ENCODE results near the gene NSUN6. TPM values are rescaled to one million over a fixed set of nuclear protein-coding genes. Genes with fewer than 3 reads are reported as not detected.

Gene NSUN6
- total RNA-seq, 2 experiments from 2014 or later, result 20.7 to 21.3 TPM

GRCh38 chr10:18582803-18583202, 68.6 kb downstream of the NSUN6 start:
- peak; percentile 78 for ATAC-seq
- peak; percentile 62 for DNase-seq
- POLR2A ChIA-PET, result no interaction called here

GRCh38 chr10:18577823-18578685, 73.3 kb downstream of the NSUN6 start:
- intact Hi-C loops (cut with micrococcal nuclease), result no loop called here
- TF ChIP-seq CTCF (IDR thresholded peaks at IDR 0.05), result no peak
- ChIA-PET CTCF (no interaction called here), POLR2A (no interaction called here)
- Mint-ChIP-seq H3K4me3 (no peak overlapping the region), H3K27me3 (no peaks in the 10 kb centered on the region), H3K4me1 (ENCODE audit: low read depth) (peaks cover 7% of the 10 kb centered on the region), H3K9me3 (peaks cover 7% of the 10 kb centered on the region), H3K27ac (no peak overlapping the region), H3K36me3 (ENCODE audit: low read depth) (peaks cover 82% of the 10 kb centered on the region)
- DNase-seq (no peak), ATAC-seq (no peak)

More at GRCh38 chr10:18582803-18583202, 68.6 kb downstream of the NSUN6 start:
- H3K27ac Mint-ChIP-seq, result peak overlapping the region; percentile 23
- CTCF ChIA-PET, result no interaction called here
- H3K9me3 Mint-ChIP-seq, result peaks cover 2% of the 10 kb centered on the region
- H3K4me1 Mint-ChIP-seq (ENCODE audit: low read depth), result peaks cover 16% of the 10 kb centered on the region
- no peak for TF ChIP-seq CTCF (IDR thresholded peaks at IDR 0.05)
- H3K36me3 Mint-ChIP-seq (ENCODE audit: low read depth), result peaks cover 83% of the 10 kb centered on the region
- H3K4me3 Mint-ChIP-seq, result no peak overlapping the region
- intact Hi-C loops (cut with micrococcal nuclease), result no loop called here
- no peaks in the 10 kb centered on the region for H3K27me3 Mint-ChIP-seq

- H3K9me3 Mint-ChIP-seq, result peaks cover 7% of the 10 kb centered on the region
- no peak overlapping the region for H3K27ac Mint-ChIP-seq
- intact Hi-C loops (cut with micrococcal nuclease), result no loop called here
- ChIA-PET POLR2A (no interaction called here), CTCF (no interaction called here)
- DNase-seq, result no peak
- ATAC-seq, result no peak
- no peaks in the 10 kb centered on the region for H3K4me1 Mint-ChIP-seq (ENCODE audit: low read depth)
- peaks cover 67% of the 10 kb centered on the region for H3K36me3 Mint-ChIP-seq (ENCODE audit: low read depth)
- TF ChIP-seq CTCF (IDR thresholded peaks at IDR 0.05), result no peak
- no peaks in the 10 kb centered on the region for H3K27me3 Mint-ChIP-seq
- H3K4me3 Mint-ChIP-seq, result no peak overlapping the region
Observed at GRCh38 chr10:18576586-18576985, 74.8 kb downstream of the NSUN6 start.

- ChIA-PET CTCF (no interaction called here), POLR2A (no interaction called here)
- DNase-seq (no peak), ATAC-seq (no peak)
- H3K36me3 Mint-ChIP-seq (ENCODE audit: low read depth), result peaks cover 36% of the 10 kb centered on the region
- H3K27ac Mint-ChIP-seq, result no peak overlapping the region
- no peak overlapping the region for H3K4me3 Mint-ChIP-seq
- H3K9me3 Mint-ChIP-seq, result peaks cover 6% of the 10 kb centered on the region
- peak; percentile 2 for TF ChIP-seq CTCF (IDR thresholded peaks at IDR 0.05)
- H3K27me3 Mint-ChIP-seq, result no peaks in the 10 kb centered on the region
- intact Hi-C loops (cut with micrococcal nuclease), result no loop called here
- H3K4me1 Mint-ChIP-seq (ENCODE audit: low read depth), result no peaks in the 10 kb centered on the region
Observed at GRCh38 chr10:18572959-18573561, 78.3 kb downstream of the NSUN6 start.

- TF ChIP-seq CTCF (IDR thresholded peaks at IDR 0.05), result no peak
- no peaks in the 10 kb centered on the region for H3K4me1 Mint-ChIP-seq (ENCODE audit: low read depth)
- ChIA-PET POLR2A (no interaction called here), CTCF (no interaction called here)
- H3K27me3 Mint-ChIP-seq, result no peaks in the 10 kb centered on the region
- intact Hi-C loops (cut with micrococcal nuclease), result no loop called here
- DNase-seq, result no peak
- ATAC-seq, result no peak
- H3K36me3 Mint-ChIP-seq (ENCODE audit: low read depth), result peaks cover 24% of the 10 kb centered on the region
- H3K27ac Mint-ChIP-seq, result no peak overlapping the region
- H3K9me3 Mint-ChIP-seq, result no peaks in the 10 kb centered on the region
- no peak overlapping the region for H3K4me3 Mint-ChIP-seq
Observed at GRCh38 chr10:18571780-18572179, 79.6 kb downstream of the NSUN6 start.

All from activated CD8-positive, alpha-beta T cell treated with anti-CD3 and anti-CD28 coated beads for 36 hours (primary cell).